HCT116 (cell line): Measurements from ENCODE around the gene ANTXRL.
"Not testable (repeated sequence)": the region's sequence is repeated elsewhere in the genome, so short reads cannot be mapped to it uniquely, and the experiment has no call there.

ENCODE experiments used
- ATF3 ChIP-seq: IDR thresholded peaks from 2 replicates; pipeline ENCODE4 v1.6.1; 2012
- CTCF ChIP-seq, 3 experiments: fragments of 200-600 bp in 1 of 3; sonication (generic) in 1 of 3; IDR thresholded peaks in 2 of 3; conservative IDR thresholded peaks in 1 of 3; 2 replicates each; pipeline ENCODE4 v1.5.1; 2012 to 2017; ENCODE audit warnings: low read depth in 2 of 3, low read length in 2 of 3, antibody characterized with exemption in 1 of 3, borderline replicate concordance in 1 of 3, control low read depth in 1 of 3, mild to moderate bottlenecking in 1 of 3, mixed read lengths in 1 of 3, mixed run types in 1 of 3, moderate library complexity in 1 of 3; ENCODE audit not compliant: insufficient read depth in 1 of 3
- FOSL1 ChIP-seq: IDR thresholded peaks from 2 replicates; pipeline ENCODE4 v1.6.1; 2012; ENCODE audit warnings: low read depth
- POLR2A ChIP-seq: IDR thresholded peaks from 2 replicates; pipeline ENCODE4 v1.7.0; 2011; ENCODE audit warnings: borderline replicate concordance; ENCODE audit not compliant: insufficient read depth, insufficient read length; ENCODE audit errors: extremely low read depth
- POLR2AphosphoS5 ChIP-seq: IDR thresholded peaks from 2 replicates; pipeline ENCODE4 v1.6.1; 2011; ENCODE audit warnings: mild to moderate bottlenecking, low read depth, low read length, moderate library complexity
- SIN3A ChIP-seq: IDR thresholded peaks from 2 replicates; pipeline ENCODE4 v1.6.1; 2012; ENCODE audit warnings: low read depth
- SRF ChIP-seq: IDR thresholded peaks from 2 replicates; pipeline ENCODE4 v1.6.1; 2012; ENCODE audit warnings: low read depth
- ZBTB33 ChIP-seq: IDR thresholded peaks from 2 replicates; pipeline ENCODE4 v1.6.1; 2011; ENCODE audit warnings: mild to moderate bottlenecking, low read length, moderate library complexity; ENCODE audit not compliant: insufficient replicate concordance; ENCODE audit errors: extremely low read depth
- ZFX ChIP-seq: fragments of 450-650 bp; IDR thresholded peaks from 2 replicates; pipeline ENCODE4 v1.6.1; 2017

- not testable (repeated sequence) for TF ChIP-seq POLR2AphosphoS5; ZBTB33; FOSL1; CTCF (IDR thresholded peaks at IDR 0.05 in 2 of 3, conservative IDR thresholded peaks at IDR 0.05 in 1 of 3; ENCODE audit: borderline replicate concordance in 1 of 3, insufficient read depth in 1 of 3, low read depth in 2 of 3, low read length in 2 of 3); ZFX; SRF; ATF3; POLR2A; SIN3A
Observed at GRCh38 chr10:46296086-46296485, 9.3 kb downstream of the ANTXRL start.
